HG03196 (cell line): Measurements from ENCODE around the gene MIEF1.

ENCODE experiments used
- ATAC-seq: cut with Tn5 transposase; IDR thresholded peaks from one replicate; pipeline ENCODE4 v1.9.1; 2021; ENCODE audit not compliant: unreplicated experiment

Gene MIEF1

DNA sequence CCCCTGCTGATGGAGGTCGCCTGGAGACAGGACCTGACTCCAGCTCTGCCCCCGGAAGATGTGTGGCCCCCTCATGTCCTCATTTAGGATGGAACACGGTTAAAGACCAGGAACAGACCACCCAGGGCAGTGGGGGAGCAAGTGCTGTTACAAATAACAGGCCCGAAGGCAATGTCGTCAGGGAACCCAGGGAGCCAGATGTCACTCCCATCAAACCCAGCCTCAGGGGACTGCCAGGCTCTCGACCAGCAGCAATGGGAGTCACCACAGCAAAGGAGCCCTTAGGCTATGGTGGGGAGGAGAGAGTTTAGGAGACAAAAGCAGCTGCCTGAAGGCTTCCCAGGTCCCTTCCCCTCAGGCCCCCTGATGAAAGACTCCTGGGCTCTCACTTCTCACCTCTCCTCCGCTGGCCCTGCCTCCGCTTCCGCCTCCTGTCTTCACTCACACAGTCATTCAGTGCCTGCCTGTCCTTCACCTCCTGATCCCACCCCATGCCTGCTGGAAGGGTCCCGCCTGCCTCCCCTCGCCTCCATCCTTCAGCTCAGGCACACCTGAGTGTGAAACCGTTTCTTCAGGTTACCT is 26.1 kb downstream of the MIEF1 start:
- no peak for ATAC-seq

DNA sequence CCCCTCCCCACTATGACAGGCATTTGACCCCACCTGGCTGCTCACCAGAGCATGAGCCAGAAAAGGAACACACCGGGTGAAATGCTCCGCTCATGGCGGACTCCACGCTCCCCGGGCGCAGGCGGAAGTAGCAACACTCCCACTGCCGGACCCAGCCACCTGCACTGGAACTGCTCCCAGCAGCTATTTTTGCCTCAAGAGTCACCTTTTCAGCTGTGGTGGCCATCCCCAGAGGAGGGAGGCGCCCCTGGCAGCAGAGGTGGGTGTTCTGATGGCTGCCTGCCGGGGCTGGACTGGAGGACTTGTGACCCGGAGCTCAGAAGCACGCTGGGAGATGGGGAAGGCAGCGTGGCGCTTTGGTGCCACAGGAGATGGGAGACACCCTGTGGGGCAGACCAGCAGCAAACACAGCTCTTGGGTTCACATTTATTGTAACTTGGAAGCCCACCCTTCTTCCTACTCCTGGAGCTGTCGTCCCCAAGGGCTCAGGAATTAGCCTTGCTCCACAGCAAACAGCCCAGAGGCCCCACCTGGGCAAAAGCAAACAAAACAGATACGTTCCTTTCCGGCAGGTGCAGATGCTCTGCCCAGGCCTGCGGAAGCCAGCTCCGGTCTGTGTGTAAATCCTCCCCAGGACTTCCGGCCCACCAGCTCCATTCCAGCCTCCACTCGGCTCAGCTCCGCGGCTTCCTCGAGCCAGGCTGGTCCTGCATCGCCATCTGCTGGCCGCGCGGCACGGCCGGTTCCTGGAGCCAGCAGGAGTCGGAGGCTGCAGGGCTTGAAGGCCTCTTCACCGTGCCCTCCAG is 26.8 kb downstream of the MIEF1 start:
- ATAC-seq = peak; percentile 28

GRCh38 chr22:39529487-39529851 is 27.4 kb downstream of the MIEF1 start:
- no peak for ATAC-seq

DNA sequence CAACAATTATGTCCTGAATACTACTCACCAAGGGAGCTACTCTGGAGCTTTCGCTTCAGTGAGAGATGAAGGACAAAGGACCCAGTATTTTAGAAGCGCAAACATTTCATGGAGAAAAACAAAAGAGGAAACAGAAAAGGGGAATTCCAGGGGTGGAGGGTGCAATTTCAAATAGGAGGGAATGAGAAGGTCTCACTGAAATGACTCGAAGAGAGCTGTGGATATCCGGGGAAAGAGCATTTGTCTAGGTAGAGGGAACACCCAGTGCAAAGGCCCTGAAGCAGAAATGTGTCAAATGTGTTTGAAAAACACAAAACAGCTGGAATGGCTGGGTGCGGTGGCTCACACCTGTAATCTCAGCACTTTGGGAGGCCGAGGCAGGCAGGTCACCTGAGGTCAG is 28.0 kb downstream of the MIEF1 start:
- no peak for ATAC-seq

- ATAC-seq = no peak
Observed at GRCh38 chr22:39530692-39531331, 28.7 kb downstream of the MIEF1 start.

- ATAC-seq = peak; percentile 65
Observed at GRCh38 chr22:39532215-39533073, 30.4 kb downstream of the MIEF1 start, which contains the start of gene RPS19BP1. RPS19BP1 (minus strand) TSS chr22:39532748; CDS start chr22:39532738, 10 bp downstream.

DNA sequence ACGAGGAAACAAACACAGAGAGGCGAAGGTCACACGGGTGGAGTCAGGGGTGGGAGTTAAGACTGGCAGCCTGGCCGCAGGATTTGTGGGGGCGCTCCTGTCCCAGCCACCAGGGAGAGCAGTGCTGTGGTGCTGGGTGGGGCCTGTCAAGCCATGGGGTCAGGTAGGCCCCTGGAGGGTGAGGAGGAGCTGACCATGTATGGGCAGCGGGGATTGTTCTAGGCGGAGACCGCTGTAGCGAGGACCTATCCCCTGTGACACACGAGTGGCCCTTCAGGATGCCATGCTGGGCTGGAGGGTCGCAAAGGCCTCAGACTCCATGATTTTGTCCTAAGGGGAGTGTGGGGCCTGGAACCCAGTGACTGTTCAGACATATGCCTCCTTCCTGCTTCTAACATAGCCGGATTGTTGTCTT is 32.0 kb downstream of the MIEF1 start:
- ATAC-seq = no peak

DNA sequence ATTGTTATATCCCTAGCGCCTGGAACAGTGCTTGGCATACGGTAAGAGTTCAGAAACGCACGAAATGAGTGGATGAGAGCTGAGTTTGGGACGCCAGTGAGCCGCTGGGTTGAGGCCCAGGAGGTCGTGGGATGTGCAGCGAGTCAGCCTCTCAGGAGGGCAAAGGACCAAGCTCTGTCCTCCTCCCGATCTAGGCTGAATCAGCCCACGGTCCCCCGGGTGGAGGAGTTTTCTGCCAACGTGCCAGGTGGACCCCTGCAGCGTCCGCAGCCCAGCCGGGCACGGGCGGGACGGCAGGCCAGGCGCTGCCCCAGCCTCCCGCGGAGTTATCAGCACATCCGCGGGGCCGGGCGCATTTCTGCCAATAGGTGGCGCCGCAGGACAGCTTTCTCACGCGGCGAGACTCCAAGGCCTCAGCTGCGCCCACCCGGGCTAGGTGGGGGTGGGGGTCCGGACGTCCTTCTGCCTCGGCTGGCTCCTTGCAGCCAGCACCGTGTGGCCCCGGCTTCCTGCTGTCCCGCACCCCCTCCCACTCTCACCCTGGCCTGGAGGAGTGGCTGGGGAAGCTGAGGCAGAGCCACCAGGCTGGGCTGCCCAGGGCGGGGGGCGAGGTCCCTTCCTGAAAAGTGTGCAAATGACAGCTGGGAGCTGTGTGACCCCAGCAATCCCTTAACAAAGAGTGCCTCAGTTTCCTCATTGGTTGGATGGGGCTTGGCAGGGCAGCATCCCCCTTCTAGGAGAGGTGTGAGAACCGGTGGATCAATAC is 32.7 kb downstream of the MIEF1 start:
- ATAC-seq = no peak

- ATAC-seq = no peak
Observed at GRCh38 chr22:39535357-39535725, 33.3 kb downstream of the MIEF1 start.

DNA sequence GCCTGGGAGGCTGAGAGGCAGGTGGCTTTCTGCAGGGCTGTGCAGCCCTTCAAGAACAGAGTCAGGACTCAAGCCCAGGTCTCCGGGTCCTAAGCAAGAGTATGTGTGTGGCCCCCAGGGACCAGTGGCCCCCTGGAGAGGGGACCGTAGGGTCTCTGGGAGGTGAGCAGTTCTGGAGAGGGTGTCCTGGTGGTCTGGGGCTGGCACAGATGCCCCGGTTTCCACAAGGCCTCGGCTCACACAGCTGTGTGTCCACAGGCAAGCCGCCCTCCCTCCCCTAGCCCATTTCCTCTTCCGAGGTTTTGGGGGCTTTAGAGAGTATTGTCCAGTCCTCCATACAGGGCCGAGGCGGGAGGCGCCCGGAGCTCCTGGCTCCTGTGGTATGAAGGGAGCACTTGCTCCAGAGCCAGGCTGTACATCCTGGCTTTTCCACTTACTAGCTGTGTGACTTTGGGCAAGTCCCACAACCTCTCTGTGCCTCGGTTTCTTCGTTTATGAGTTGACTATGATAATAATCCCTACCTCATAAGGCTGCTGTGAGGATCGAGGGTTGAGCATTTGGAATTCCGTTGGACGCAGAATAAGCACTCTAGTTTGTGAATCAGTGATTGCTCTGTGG is 33.9 kb downstream of the MIEF1 start:
- no peak for ATAC-seq

DNA sequence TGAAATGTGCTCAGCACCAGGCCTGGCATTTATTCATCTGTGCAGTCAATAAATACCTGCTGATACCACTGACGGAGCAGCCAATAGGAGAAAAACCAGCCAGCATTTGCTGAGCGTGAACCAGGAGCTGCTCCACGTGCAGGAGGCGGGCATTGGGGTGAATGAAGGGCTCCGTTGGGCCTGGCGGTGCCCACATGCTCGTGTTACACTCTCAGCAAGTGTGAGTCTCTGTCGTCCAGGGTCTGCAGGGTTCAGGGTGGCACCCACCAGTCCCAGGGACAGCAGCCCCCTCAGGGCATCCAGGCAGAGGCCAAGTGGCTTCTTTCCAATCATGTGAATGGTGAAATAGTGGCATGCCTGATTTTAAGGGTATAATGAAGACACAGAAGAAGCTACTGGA is 34.6 kb downstream of the MIEF1 start:
- no peak for ATAC-seq

GRCh38 chr22:39537975-39538374 is 35.9 kb downstream of the MIEF1 start:
- no peak for ATAC-seq

DNA sequence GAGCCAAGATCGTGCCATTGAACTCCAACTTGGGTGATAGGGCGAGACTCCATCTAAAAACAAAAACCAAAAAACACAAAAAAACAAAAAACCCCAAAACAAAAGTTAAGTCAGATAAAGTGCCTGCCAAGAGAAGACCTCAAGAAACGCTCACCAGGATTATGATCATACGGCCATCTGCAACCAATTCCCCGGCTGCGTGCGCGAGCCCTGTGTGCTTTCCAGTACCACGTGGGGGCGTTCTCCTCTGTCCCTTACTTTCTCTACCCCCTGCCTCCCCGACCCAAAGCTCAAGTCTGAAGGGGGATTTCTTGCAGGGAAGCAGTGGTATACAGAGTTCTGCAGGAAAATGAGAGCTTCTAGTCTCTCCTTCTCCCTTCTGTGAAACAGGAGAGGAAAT is 41.0 kb downstream of the MIEF1 start:
- no peak for ATAC-seq

DNA sequence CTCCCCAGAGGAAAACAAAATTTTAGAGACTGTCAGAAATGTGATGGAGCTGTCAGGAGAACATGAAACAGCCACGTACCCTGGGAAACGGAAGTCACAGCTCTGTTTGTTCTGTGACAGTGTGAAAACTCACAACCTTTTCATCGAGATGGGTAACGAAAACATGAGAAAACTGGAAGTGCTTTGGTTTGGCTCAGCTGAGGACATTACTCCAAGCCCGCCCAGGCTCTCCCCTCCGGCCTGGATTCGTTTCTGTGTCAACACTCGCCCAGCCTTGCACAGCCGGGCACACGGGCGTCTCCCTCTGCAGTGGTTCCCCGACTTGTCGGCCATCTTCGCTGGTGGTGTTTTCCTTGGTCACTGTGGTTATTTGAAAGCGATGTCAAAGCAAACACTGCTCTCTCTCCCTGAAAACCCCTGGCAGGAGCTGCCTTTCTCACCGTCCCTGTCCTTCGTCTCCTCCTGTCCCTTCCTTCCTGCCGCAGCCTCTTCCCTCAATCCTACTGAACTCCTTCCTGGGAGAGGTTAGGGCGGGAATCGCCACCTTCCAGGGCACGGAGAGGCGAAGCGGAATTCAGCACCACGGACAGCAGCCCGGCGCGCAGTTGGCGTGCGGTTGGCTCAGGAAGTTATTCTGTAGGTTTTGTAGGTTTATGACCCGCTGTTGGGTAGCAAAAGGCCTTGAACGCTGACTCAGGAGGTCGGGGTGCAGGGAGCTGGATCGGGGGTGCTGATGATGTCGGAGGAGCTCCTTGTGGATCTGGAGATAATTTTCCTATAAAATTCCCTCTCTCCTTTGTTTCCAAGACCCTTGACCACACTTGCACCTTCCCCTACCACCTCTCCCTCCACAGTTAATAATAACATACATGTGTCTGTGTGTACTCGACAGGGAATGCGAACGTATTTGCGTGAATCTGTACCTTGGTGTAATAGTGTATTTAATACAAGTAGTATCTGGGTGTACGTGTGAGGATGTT is 43.6 kb downstream of the MIEF1 start:
- ATAC-seq = no peak

GRCh38 chr22:39546889-39547586 is 44.9 kb downstream of the MIEF1 start:
- ATAC-seq = no peak

DNA sequence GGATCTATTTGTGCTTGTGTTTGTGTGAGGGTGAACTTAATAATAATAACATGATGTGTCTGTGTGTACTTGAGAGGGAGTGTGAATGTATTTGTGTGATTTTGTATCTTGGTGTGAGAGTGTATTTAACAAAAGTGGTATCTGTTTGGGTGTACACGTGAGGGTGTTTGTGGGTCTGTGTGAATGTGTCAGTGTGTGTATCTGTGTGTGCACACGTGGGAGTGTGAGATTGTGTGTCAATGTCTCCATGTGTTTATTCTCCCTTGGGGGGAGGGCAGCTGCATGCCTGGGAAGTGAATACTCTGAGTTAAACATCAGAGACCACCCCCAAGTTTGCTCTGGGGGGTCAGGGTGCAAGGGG is 45.5 kb downstream of the MIEF1 start:
- no peak for ATAC-seq

DNA sequence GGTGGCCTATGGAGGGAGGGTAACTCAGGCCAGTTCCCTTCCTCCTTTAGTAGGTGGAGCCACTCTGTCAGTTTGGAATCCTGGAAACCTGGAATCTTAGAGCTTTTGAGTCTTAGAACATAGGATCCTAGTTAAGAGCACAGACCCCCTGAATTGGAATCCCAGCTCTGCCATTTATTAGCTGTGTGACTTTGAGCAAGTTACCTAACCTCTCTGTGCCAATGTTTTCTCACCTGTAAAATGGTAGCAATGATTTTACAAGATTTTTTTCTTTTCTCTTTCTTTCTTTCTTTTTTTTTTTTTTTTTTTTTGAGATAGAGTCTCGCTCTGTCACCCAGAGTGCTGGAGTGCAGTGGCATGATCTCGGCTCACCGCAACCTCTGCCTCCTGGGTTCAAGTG is 51.3 kb downstream of the MIEF1 start:
- no peak for ATAC-seq

- no peak for ATAC-seq
Observed at GRCh38 chr22:39554151-39554550, 52.1 kb downstream of the MIEF1 start.
